ENCODE results near the gene OSTN.

The OSTN gene

DNA sequence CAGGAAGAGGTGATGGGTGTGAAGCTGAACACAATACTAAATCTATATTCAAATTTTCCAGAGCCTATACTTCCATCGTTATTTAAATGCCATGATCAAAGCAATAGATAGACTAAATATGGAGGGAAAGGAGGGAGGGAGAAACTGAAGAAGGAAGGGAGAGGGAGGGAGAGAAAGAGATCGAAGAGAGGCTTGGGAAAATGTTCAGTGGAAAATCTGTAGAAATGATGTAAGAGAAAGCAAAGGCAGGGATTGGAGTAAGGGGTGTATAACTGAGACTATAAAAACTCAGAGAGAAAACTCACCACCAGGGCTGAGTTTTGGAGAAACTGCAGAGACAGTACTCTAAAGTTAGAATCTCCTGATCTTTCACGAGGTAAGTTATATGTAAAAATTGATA lies at the start of gene OSTN (continued):
- TF ChIP-seq, protein P1, sequence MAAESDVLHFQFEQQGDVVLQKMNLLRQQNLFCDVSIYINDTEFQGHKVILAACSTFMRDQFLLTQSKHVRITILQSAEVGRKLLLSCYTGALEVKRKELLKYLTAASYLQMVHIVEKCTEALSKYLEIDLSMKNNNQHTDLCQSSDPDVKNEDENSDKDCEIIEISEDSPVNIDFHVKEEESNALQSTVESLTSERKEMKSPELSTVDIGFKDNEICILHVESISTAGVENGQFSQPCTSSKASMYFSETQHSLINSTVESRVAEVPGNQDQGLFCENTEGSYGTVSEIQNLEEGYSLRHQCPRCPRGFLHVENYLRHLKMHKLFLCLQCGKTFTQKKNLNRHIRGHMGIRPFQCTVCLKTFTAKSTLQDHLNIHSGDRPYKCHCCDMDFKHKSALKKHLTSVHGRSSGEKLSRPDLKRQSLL (tag by site-specific recombination; IDR thresholded peaks at IDR 0.05): no peak
- TF ChIP-seq FEZF1 (tag by site-specific recombination; IDR thresholded peaks at IDR 0.05): no peak
- TF ChIP-seq ZNF610 (tag by site-specific recombination; IDR thresholded peaks at IDR 0.05; ENCODE audit: borderline replicate concordance): no peak
- peak; percentile 77 for TF ChIP-seq PRDM1 (tag by site-specific recombination; IDR thresholded peaks at IDR 0.05)
- TF ChIP-seq ZNF670 (tag by site-specific recombination; IDR thresholded peaks at IDR 0.05; ENCODE audit: low read depth): no peak
- TF ChIP-seq TRIM28 (IDR thresholded peaks at IDR 0.05; ENCODE audit: borderline replicate concordance, low read length): no peak
- TF ChIP-seq HOXA7 (CRISPR knock-in tag; IDR thresholded peaks at IDR 0.05; ENCODE audit: borderline replicate concordance): no peak
- TF ChIP-seq, protein P2, sequence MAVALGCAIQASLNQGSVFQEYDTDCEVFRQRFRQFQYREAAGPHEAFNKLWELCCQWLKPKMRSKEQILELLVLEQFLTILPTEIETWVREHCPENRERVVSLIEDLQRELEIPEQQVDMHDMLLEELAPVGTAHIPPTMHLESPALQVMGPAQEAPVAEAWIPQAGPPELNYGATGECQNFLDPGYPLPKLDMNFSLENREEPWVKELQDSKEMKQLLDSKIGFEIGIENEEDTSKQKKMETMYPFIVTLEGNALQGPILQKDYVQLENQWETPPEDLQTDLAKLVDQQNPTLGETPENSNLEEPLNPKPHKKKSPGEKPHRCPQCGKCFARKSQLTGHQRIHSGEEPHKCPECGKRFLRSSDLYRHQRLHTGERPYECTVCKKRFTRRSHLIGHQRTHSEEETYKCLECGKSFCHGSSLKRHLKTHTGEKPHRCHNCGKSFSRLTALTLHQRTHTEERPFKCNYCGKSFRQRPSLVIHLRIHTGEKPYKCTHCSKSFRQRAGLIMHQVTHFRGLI (tag by site-specific recombination; IDR thresholded peaks at IDR 0.05): no peak
- TF ChIP-seq ZNF23 (tag by site-specific recombination; IDR thresholded peaks at IDR 0.05; ENCODE audit: borderline replicate concordance): no peak
- TF ChIP-seq ZNF140 (tag by site-specific recombination; IDR thresholded peaks at IDR 0.05): no peak
- peak; percentile 56 for TF ChIP-seq ZBTB17 (tag by site-specific recombination; IDR thresholded peaks at IDR 0.05)

DNA sequence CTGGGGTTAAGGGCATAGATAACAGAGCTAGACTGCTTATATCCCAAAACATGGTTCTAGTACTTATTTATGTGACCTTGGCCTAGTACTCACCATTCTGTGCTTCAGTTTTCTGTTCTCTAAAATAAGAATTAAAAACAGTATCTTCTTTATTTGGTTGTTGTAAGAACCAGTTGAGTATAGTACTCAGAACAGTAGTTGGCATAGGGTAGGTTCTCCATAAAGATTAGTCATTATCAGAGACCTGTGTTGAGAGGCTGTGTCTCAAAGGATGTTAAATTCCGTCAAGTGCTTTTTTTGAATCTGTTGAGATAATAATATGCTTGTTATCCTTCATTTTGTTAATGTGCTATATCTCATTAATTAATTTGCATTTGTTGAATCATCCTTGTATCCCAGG lies 47.4 kb upstream of the OSTN start:
- TF ChIP-seq ZBTB8A (tag by site-specific recombination; IDR thresholded peaks at IDR 0.05): no peak
- no peaks in the 10 kb centered on the region for H3K36me3 ChIP-seq (ENCODE audit: control insufficient read depth in 2 of 2, insufficient read depth in 1 of 2, low read length in 2 of 2)
- no peak overlapping the region for H3K27ac ChIP-seq (ENCODE audit: extremely low read depth, low read depth, low read length)
- H3K4me1 ChIP-seq (ENCODE audit: control insufficient read depth, insufficient read depth, low read length): no peaks in the 10 kb centered on the region
- CTCF ChIA-PET: no interaction called here
- POLR2A ChIA-PET: no interaction called here
- H3K9me3 ChIP-seq (ENCODE audit: control insufficient read depth, insufficient read depth, low read depth, low read length): no peaks in the 10 kb centered on the region
- no peak overlapping the region for H3K4me3 ChIP-seq (ENCODE audit: low read depth, low read length)

DNA sequence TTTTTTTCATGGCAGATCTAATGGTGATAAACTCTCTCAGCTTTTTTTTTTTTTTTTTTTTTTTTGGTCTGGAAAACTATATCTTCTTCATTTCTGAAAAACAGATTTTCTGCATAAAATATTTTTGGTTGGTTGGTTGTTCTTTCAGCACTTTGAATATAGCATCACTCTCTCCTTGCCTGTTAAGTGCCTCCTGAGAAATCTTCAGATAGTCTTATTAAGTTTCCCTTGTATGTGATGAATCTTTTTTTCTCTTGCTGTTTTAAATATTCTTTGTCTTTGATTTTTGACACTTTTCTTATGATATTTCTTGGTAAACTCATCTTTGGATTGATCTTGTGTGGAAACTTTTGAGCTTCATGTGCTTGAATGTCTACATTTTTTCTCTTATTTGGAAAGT lies 44.2 kb upstream of the OSTN start:
- H3K9me3 ChIP-seq (ENCODE audit: control insufficient read depth, insufficient read depth, low read depth, low read length): no peaks in the 10 kb centered on the region
- CTCF ChIA-PET: no interaction called here
- H3K36me3 ChIP-seq (ENCODE audit: control insufficient read depth in 2 of 2, insufficient read depth in 1 of 2, low read length in 2 of 2): no peaks in the 10 kb centered on the region
- POLR2A ChIA-PET: no interaction called here
- no peak overlapping the region for H3K27ac ChIP-seq (ENCODE audit: extremely low read depth, low read depth, low read length)
- H3K4me1 ChIP-seq (ENCODE audit: control insufficient read depth, insufficient read depth, low read length): no peaks in the 10 kb centered on the region
- H3K4me3 ChIP-seq (ENCODE audit: low read depth, low read length): no peak overlapping the region
- TF ChIP-seq REPIN1 (tag by site-specific recombination; IDR thresholded peaks at IDR 0.05; ENCODE audit: low read depth) (no peak), BCL11A (tag by site-specific recombination; IDR thresholded peaks at IDR 0.05; ENCODE audit: low read depth) (no peak), ZNF391 (tag by site-specific recombination; IDR thresholded peaks at IDR 0.05; ENCODE audit: borderline replicate concordance, low read depth) (no peak), SETDB1 (IDR thresholded peaks at IDR 0.05; ENCODE audit: insufficient read length, low read length) (peak; percentile 92), ZBTB17 (tag by site-specific recombination; IDR thresholded peaks at IDR 0.05) (no peak), ZNF707 (tag by site-specific recombination; IDR thresholded peaks at IDR 0.05) (no peak), ZNF473 (tag by site-specific recombination; IDR thresholded peaks at IDR 0.05) (no peak), ZSCAN30 (tag by site-specific recombination; IDR thresholded peaks at IDR 0.05) (no peak), SP3 (tag by site-specific recombination; IDR thresholded peaks at IDR 0.05) (no peak), ZNF791 (tag by site-specific recombination; IDR thresholded peaks at IDR 0.05) (peak; percentile 96), ZNF248 (tag by site-specific recombination; IDR thresholded peaks at IDR 0.05) (no peak), ZNF654 (tag by site-specific recombination; IDR thresholded peaks at IDR 0.05; ENCODE audit: low read depth) (no peak), ZNF423 (tag by site-specific recombination; IDR thresholded peaks at IDR 0.05) (no peak), ZNF132 (tag by site-specific recombination; IDR thresholded peaks at IDR 0.05; ENCODE audit: borderline replicate concordance) (no peak), ZNF133 (tag by site-specific recombination; IDR thresholded peaks at IDR 0.05) (no peak), ZNF629 (tag by site-specific recombination; IDR thresholded peaks at IDR 0.05) (no peak), ZBTB8A (tag by site-specific recombination; IDR thresholded peaks at IDR 0.05) (no peak)
- TF ChIP-seq, protein P2 (tag by site-specific recombination; IDR thresholded peaks at IDR 0.05): no peak
- TF ChIP-seq, protein P3, sequence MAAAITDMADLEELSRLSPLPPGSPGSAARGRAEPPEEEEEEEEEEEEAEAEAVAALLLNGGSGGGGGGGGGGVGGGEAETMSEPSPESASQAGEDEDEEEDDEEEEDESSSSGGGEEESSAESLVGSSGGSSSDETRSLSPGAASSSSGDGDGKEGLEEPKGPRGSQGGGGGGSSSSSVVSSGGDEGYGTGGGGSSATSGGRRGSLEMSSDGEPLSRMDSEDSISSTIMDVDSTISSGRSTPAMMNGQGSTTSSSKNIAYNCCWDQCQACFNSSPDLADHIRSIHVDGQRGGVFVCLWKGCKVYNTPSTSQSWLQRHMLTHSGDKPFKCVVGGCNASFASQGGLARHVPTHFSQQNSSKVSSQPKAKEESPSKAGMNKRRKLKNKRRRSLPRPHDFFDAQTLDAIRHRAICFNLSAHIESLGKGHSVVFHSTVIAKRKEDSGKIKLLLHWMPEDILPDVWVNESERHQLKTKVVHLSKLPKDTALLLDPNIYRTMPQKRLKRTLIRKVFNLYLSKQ (tag by site-specific recombination; IDR thresholded peaks at IDR 0.05; ENCODE audit: borderline replicate concordance): no peak
- TF ChIP-seq, protein P4, sequence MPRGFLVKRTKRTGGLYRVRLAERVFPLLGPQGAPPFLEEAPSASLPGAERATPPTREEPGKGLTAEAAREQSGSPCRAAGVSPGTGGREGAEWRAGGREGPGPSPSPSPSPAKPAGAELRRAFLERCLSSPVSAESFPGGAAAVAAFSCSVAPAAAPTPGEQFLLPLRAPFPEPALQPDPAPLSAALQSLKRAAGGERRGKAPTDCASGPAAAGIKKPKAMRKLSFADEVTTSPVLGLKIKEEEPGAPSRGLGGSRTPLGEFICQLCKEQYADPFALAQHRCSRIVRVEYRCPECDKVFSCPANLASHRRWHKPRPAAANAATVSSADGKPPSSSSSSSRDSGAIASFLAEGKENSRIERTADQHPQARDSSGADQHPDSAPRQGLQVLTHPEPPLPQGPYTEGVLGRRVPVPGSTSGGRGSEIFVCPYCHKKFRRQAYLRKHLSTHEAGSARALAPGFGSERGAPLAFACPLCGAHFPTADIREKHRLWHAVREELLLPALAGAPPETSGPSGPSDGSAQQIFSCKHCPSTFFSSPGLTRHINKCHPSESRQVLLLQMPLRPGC (tag by site-specific recombination; IDR thresholded peaks at IDR 0.05): no peak
